WTC11 (cell line): ENCODE data around the gene ZDHHC7. TPM values are rescaled to one million over a fixed set of nuclear protein-coding genes. Genes with fewer than 3 reads are reported as not detected.
"Not testable (repeated sequence)": the region's sequence is repeated elsewhere in the genome, so short reads cannot be mapped to it uniquely, and the experiment has no call there.

Source experiments
- ATAC-seq: fragments of 200-7000 bp; cut with Tn5 transposase; 2 replicates; pipeline ENCODE4 v1.10.0; 2021; ENCODE audit warnings: mild to moderate bottlenecking, moderate library complexity
- CTCF ChIA-PET: fragments of 300-600 bp; sonication (Branson Sonifier 250); formaldehyde crosslinking; loops from one replicate; lab custom pipeline; 2021; ENCODE audit warnings: antibody characterized with exemption; lab: Charles Lee
- POLR2A ChIA-PET: fragments of 350-600 bp; sonication (Branson Sonifier 250); formaldehyde crosslinking; loops from one replicate; lab custom pipeline; 2021; ENCODE audit warnings: antibody characterized with exemption; lab: Charles Lee
- DNase-seq: peaks from one replicate; pipeline ENCODE4 v3.0.0; 2021; ENCODE audit warnings: low spot score
- H3K27ac Mint-ChIP-seq: 2 replicates; pipeline ENCODE4 v1.8.0; 2021; ENCODE audit warnings: mixed read lengths
- H3K27me3 Mint-ChIP-seq: 2 replicates; pipeline ENCODE4 v1.8.0; 2021; ENCODE audit warnings: low read depth, mild to moderate bottlenecking, moderate library complexity, mixed read lengths
- H3K36me3 Mint-ChIP-seq: 2 replicates; pipeline ENCODE4 v1.8.0; 2021; ENCODE audit warnings: mixed read lengths
- H3K4me1 Mint-ChIP-seq: 2 replicates; pipeline ENCODE4 v1.8.0; 2022; ENCODE audit warnings: mixed read lengths
- H3K4me3 Mint-ChIP-seq: 2 replicates; pipeline ENCODE4 v1.8.0; 2021; ENCODE audit warnings: mild to moderate bottlenecking, moderate library complexity, mixed read lengths
- H3K9me3 Mint-ChIP-seq: 2 replicates; pipeline ENCODE4 v1.8.0; 2021; ENCODE audit warnings: mixed read lengths
- CBFB ChIP-seq: sonication (generic); formaldehyde crosslinking; IDR thresholded peaks from 2 replicates; pipeline ENCODE4 v1.8.1; 2022; ENCODE audit warnings: mild to moderate bottlenecking, low read depth, missing genetic modification reagents
- EMX1 ChIP-seq: fragments of 250-450 bp; sonication (Bioruptor Pico); IDR thresholded peaks from 2 replicates; pipeline ENCODE4 v1.8.0; 2021; ENCODE audit warnings: mild to moderate bottlenecking
- HMGA2 ChIP-seq: fragments of 250-450 bp; sonication (Bioruptor Pico); IDR thresholded peaks from 2 replicates; pipeline ENCODE4 v1.4.0; 2021; ENCODE audit warnings: mild to moderate bottlenecking, moderate library complexity
- NFATC4 ChIP-seq: fragments of 250-450 bp; sonication (Bioruptor Pico); IDR thresholded peaks from 2 replicates; pipeline ENCODE4 v1.9.0; 2021; ENCODE audit warnings: mild to moderate bottlenecking
- NFYB ChIP-seq: sonication (generic); formaldehyde crosslinking; conservative IDR thresholded peaks from 2 replicates; pipeline ENCODE4 v1.8.0; 2022; ENCODE audit warnings: low read depth, missing genetic modification reagents
- OVOL2 ChIP-seq: fragments of 250-450 bp; sonication (Bioruptor Pico); IDR thresholded peaks from 2 replicates; pipeline ENCODE4 v1.9.0; 2021; ENCODE audit warnings: mild to moderate bottlenecking, borderline replicate concordance
- ZNF416 ChIP-seq: fragments of 250-450 bp; sonication (Bioruptor Pico); IDR thresholded peaks from 2 replicates; pipeline ENCODE4 v1.9.0; 2021; ENCODE audit warnings: mild to moderate bottlenecking, inconsistent platforms
- total RNA-seq: library from RNA; stranded (reverse); gene quantifications from 3 replicates; pipeline ENCODE4 v1.2.3, GENCODE V29; 2021
- TF ChIP-seq, protein P1 (sequence below): sonication (generic); formaldehyde crosslinking; IDR thresholded peaks from 2 replicates; pipeline ENCODE4 v1.8.1; 2022; ENCODE audit warnings: low read depth, mild to moderate bottlenecking, moderate library complexity, missing genetic modification reagents, borderline replicate concordance
- TF ChIP-seq, protein P2 (sequence below): fragments of 250-450 bp; sonication (Bioruptor Pico); IDR thresholded peaks from 2 replicates; pipeline ENCODE4 v1.8.0; 2021; ENCODE audit warnings: mild to moderate bottlenecking
- TF ChIP-seq, protein P3 (sequence below): sonication (generic); formaldehyde crosslinking; IDR thresholded peaks from 2 replicates; pipeline ENCODE4 v1.8.1; 2022; ENCODE audit warnings: mild to moderate bottlenecking, moderate library complexity, missing genetic modification reagents
- TF ChIP-seq, protein P4 (sequence below): sonication (generic); formaldehyde crosslinking; IDR thresholded peaks from 2 replicates; pipeline ENCODE4 v1.8.1; 2023; ENCODE audit warnings: mild to moderate bottlenecking, missing genetic modification reagents
- TF ChIP-seq, protein P5 (sequence below): sonication (generic); formaldehyde crosslinking; IDR thresholded peaks from 2 replicates; pipeline ENCODE4 v1.8.0; 2022; ENCODE audit warnings: mild to moderate bottlenecking, missing genetic modification reagents
- TF ChIP-seq, protein P6 (sequence below): sonication (generic); formaldehyde crosslinking; IDR thresholded peaks from 2 replicates; pipeline ENCODE4 v1.8.1; 2023; ENCODE audit warnings: mild to moderate bottlenecking, missing genetic modification reagents
- TF ChIP-seq, protein P7 (sequence below): sonication (generic); formaldehyde crosslinking; IDR thresholded peaks from 2 replicates; pipeline ENCODE4 v1.8.1; 2023; ENCODE audit warnings: mild to moderate bottlenecking, missing genetic modification reagents, moderate library complexity
- TF ChIP-seq, protein P8 (sequence below): fragments of 250-450 bp; sonication (Bioruptor Pico); conservative IDR thresholded peaks from 2 replicates; pipeline ENCODE4 v1.9.0; 2021; ENCODE audit warnings: mild to moderate bottlenecking
- TF ChIP-seq, protein P9 (sequence below): fragments of 250-450 bp; sonication (Bioruptor Pico); IDR thresholded peaks from 2 replicates; pipeline ENCODE4 v1.9.0; 2021; ENCODE audit warnings: mild to moderate bottlenecking
- TF ChIP-seq, protein P10 (sequence below): fragments of 250-450 bp; sonication (Bioruptor Pico); IDR thresholded peaks from 2 replicates; pipeline ENCODE4 v1.9.0; 2021; ENCODE audit warnings: moderate library complexity, mild to moderate bottlenecking, inconsistent platforms, borderline replicate concordance

The ZDHHC7 gene
- total RNA-seq, 1 experiment from 2014 or later: 38.7 TPM

DNA sequence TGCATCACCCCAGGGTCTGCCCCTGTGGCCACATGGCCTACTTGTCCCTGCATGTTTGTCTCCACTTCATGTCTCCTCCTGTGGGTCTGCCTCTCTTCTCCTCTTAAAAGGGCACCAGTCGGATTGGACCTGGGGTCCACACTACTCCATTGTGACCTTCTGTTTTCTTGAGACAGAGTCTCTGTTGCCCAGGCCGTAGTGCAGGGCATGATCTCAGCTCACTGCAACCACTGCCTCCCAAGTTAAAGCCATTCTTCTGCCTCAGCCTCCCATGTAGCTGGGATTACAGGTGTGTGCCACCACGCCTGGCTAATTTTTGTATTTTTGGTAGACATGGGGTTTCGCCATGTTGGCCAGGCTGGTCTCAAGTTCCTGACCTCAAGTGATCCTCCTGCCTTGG is 20.9 kb upstream of the ZDHHC7 start:
- CTCF ChIA-PET: interaction anchor here (1.6 kb wide), 1 partner anchor 83 kb away, joined by 3 read pairs; no protein-coding TSS in a partner anchor
- DNase-seq, H3K36me3 Mint-ChIP-seq, H3K4me3 Mint-ChIP-seq, POLR2A ChIA-PET, ATAC-seq, H3K9me3 Mint-ChIP-seq, H3K27ac Mint-ChIP-seq: not testable (repeated sequence)
- peaks cover 17% of the 10 kb centered on the region for H3K27me3 Mint-ChIP-seq
- peaks cover 24% of the 10 kb centered on the region for H3K4me1 Mint-ChIP-seq

DNA sequence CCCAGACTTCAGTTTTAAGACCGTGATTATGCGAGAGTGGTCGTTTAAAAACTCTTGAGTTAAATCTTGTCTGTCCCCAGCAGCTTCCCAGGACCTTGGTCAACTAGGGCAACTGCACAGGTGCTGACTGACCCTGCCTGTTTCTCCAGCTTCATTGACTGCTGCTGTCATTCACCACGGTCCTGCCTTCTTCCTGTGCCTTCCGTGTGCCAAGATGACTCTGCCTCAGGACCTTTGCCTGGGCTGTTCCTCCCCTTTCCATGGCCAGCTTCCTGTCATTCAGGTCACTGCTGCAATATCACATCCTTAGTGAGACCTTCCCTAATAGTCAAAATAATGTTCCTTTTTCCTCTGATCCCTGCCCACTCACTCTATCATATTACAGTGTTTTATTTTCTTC is 20.1 kb upstream of the ZDHHC7 start:
- no peak overlapping the region for H3K4me3 Mint-ChIP-seq
- H3K27ac Mint-ChIP-seq: no peak overlapping the region
- TF ChIP-seq NFYB: no peak
- H3K27me3 Mint-ChIP-seq: peaks cover 21% of the 10 kb centered on the region
- no peak for DNase-seq
- POLR2A ChIA-PET: no interaction called here
- peaks cover 27% of the 10 kb centered on the region for H3K4me1 Mint-ChIP-seq
- H3K36me3 Mint-ChIP-seq: no peaks in the 10 kb centered on the region
- no peaks in the 10 kb centered on the region for H3K9me3 Mint-ChIP-seq
- CTCF ChIA-PET: no interaction called here
- ATAC-seq: no peak

DNA sequence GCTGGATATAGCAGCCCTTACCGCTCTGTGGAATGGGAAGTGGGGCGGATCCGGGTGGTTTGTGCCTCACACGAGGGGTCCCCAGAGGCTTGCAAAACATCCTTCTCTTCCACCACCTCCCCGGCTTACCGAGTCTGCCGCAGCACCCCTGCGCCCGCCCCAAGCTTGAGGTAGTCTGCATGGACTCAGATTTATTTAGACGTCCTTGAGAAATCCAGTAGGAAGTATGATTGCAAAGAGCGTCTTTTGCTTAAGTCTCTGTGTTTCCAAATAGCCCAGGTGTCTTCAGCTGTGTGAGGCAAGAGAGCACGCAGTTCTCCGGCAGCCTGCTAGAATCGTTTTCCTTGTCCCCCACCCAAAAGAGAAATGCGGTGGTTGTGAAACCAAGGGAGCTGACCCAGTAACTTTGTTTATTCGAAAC is 18.7 kb upstream of the ZDHHC7 start:
- Mint-ChIP-seq H3K27ac (peak overlapping the region; percentile 40; the same call in 1 of the 2 replicates), H3K36me3 (no peaks in the 10 kb centered on the region), H3K27me3 (peaks cover 32% of the 10 kb centered on the region), H3K9me3 (no peaks in the 10 kb centered on the region), H3K4me1 (peaks cover 27% of the 10 kb centered on the region), H3K4me3 (no peak overlapping the region)
- ChIA-PET POLR2A (no interaction called here), CTCF (no interaction called here)
- no peak for ATAC-seq
- no peak for DNase-seq
- TF ChIP-seq, protein P1, sequence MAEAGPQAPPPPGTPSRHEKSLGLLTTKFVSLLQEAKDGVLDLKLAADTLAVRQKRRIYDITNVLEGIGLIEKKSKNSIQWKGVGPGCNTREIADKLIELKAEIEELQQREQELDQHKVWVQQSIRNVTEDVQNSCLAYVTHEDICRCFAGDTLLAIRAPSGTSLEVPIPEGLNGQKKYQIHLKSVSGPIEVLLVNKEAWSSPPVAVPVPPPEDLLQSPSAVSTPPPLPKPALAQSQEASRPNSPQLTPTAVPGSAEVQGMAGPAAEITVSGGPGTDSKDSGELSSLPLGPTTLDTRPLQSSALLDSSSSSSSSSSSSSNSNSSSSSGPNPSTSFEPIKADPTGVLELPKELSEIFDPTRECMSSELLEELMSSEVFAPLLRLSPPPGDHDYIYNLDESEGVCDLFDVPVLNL: no peak
- TF ChIP-seq ZNF416 (no peak), EMX1 (CRISPR knock-in tag) (no peak), CBFB (no peak), HMGA2 (CRISPR knock-in tag) (no peak), NFATC4 (CRISPR knock-in tag) (no peak), OVOL2 (no peak)
- TF ChIP-seq, protein P2, sequence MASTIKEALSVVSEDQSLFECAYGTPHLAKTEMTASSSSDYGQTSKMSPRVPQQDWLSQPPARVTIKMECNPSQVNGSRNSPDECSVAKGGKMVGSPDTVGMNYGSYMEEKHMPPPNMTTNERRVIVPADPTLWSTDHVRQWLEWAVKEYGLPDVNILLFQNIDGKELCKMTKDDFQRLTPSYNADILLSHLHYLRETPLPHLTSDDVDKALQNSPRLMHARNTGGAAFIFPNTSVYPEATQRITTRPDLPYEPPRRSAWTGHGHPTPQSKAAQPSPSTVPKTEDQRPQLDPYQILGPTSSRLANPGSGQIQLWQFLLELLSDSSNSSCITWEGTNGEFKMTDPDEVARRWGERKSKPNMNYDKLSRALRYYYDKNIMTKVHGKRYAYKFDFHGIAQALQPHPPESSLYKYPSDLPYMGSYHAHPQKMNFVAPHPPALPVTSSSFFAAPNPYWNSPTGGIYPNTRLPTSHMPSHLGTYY (CRISPR knock-in tag): no peak
- TF ChIP-seq, protein P3, sequence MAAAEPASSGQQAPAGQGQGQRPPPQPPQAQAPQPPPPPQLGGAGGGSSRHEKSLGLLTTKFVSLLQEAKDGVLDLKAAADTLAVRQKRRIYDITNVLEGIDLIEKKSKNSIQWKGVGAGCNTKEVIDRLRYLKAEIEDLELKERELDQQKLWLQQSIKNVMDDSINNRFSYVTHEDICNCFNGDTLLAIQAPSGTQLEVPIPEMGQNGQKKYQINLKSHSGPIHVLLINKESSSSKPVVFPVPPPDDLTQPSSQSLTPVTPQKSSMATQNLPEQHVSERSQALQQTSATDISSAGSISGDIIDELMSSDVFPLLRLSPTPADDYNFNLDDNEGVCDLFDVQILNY (CRISPR knock-in tag): no peak
- TF ChIP-seq, protein P4, sequence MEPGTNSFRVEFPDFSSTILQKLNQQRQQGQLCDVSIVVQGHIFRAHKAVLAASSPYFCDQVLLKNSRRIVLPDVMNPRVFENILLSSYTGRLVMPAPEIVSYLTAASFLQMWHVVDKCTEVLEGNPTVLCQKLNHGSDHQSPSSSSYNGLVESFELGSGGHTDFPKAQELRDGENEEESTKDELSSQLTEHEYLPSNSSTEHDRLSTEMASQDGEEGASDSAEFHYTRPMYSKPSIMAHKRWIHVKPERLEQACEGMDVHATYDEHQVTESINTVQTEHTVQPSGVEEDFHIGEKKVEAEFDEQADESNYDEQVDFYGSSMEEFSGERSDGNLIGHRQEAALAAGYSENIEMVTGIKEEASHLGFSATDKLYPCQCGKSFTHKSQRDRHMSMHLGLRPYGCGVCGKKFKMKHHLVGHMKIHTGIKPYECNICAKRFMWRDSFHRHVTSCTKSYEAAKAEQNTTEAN (CRISPR knock-in tag): no peak
- TF ChIP-seq, protein P5, sequence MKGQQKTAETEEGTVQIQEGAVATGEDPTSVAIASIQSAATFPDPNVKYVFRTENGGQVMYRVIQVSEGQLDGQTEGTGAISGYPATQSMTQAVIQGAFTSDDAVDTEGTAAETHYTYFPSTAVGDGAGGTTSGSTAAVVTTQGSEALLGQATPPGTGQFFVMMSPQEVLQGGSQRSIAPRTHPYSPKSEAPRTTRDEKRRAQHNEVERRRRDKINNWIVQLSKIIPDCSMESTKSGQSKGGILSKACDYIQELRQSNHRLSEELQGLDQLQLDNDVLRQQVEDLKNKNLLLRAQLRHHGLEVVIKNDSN (CRISPR knock-in tag): no peak
- TF ChIP-seq, protein P6, sequence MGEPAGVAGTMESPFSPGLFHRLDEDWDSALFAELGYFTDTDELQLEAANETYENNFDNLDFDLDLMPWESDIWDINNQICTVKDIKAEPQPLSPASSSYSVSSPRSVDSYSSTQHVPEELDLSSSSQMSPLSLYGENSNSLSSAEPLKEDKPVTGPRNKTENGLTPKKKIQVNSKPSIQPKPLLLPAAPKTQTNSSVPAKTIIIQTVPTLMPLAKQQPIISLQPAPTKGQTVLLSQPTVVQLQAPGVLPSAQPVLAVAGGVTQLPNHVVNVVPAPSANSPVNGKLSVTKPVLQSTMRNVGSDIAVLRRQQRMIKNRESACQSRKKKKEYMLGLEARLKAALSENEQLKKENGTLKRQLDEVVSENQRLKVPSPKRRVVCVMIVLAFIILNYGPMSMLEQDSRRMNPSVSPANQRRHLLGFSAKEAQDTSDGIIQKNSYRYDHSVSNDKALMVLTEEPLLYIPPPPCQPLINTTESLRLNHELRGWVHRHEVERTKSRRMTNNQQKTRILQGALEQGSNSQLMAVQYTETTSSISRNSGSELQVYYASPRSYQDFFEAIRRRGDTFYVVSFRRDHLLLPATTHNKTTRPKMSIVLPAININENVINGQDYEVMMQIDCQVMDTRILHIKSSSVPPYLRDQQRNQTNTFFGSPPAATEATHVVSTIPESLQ: no peak
- TF ChIP-seq, protein P7, sequence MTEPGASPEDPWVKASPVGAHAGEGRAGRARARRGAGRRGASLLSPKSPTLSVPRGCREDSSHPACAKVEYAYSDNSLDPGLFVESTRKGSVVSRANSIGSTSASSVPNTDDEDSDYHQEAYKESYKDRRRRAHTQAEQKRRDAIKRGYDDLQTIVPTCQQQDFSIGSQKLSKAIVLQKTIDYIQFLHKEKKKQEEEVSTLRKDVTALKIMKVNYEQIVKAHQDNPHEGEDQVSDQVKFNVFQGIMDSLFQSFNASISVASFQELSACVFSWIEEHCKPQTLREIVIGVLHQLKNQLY (CRISPR knock-in tag): no peak
- TF ChIP-seq, protein P8, sequence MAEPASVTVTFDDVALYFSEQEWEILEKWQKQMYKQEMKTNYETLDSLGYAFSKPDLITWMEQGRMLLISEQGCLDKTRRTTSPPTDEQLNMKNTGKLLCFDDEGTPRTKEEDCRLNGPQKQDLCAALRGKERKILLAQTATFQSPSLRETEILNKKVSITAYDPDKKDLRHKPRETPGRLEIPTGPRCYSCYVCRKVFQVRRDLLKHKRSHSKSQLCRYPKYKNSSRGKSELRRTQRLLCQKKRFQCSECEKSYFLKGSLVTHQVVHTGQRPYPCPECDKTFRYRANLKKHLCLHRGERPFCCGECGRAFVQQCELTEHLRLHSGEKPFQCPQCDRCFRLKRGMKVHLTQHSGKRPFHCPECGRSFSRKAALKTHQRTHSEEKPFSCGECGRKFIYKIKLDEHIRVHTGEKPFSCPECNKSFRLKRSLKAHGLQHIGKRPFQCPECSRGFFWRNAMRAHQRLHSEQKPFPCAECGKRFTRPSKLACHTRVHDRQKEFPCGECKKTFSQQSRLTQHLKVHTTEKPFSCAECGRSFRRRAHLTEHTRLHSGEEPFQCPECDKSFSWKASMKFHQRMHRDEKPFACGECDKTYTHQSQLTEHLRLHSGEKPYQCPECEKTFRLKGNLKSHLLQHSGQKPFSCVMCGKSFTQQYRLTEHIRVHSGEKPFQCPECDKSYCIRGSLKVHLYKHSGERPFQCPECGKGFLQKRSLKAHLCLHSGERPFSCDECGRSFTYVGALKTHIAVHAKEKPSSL (CRISPR knock-in tag): no peak
- TF ChIP-seq, protein P9, sequence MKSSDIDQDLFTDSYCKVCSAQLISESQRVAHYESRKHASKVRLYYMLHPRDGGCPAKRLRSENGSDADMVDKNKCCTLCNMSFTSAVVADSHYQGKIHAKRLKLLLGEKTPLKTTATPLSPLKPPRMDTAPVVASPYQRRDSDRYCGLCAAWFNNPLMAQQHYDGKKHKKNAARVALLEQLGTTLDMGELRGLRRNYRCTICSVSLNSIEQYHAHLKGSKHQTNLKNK: no peak
- TF ChIP-seq, protein P10, sequence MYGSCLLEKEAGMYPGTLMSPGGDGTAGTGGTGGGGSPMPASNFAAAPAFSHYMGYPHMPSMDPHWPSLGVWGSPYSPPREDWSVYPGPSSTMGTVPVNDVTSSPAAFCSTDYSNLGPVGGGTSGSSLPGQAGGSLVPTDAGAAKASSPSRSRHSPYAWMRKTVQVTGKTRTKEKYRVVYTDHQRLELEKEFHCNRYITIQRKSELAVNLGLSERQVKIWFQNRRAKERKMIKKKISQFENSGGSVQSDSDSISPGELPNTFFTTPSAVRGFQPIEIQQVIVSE (CRISPR knock-in tag): no peak
